RWPE2 (cell line): ENCODE data around the gene NKX2-1.
A peak's percentile ranks its signal among the peaks of the same experiment; 100 is the strongest.

ENCODE experiments used
- ATAC-seq: fragments of 200-7000 bp; cut with Tn5 transposase; 3 replicates; pipeline ENCODE4 v1.9.1; 2021; ENCODE audit warnings: low read depth
- DNase-seq: peaks from one replicate; pipeline ENCODE4 v3.0.0-alpha.2; 2020; ENCODE audit warnings: low spot score
- H3K27ac ChIP-seq: fragments of 450-650 bp; 2 replicates; pipeline ENCODE4 v1.5.1; 2017; ENCODE audit warnings: mild to moderate bottlenecking; ENCODE audit not compliant: poor library complexity, severe bottlenecking
- H3K27me3 ChIP-seq: fragments of 250-450 bp; sonication (Bioruptor Pico); 2 replicates; pipeline ENCODE4 v1.5.1; 2021; ENCODE audit warnings: mild to moderate bottlenecking, moderate library complexity; ENCODE audit not compliant: insufficient read depth, poor library complexity, severe bottlenecking
- H3K36me3 ChIP-seq: fragments of 250-450 bp; sonication (Bioruptor Pico); 2 replicates; pipeline ENCODE4 v1.5.1; 2020; ENCODE audit warnings: low read depth, mild to moderate bottlenecking, moderate library complexity
- H3K4me1 ChIP-seq: fragments of 250-450 bp; sonication (Bioruptor Pico); 2 replicates; pipeline ENCODE4 v1.5.1; 2021; ENCODE audit warnings: mild to moderate bottlenecking, moderate library complexity; ENCODE audit not compliant: insufficient read depth, poor library complexity, severe bottlenecking
- H3K4me3 ChIP-seq: fragments of 250-450 bp; sonication (Bioruptor Pico); 2 replicates; pipeline ENCODE4 v1.5.1; 2021; ENCODE audit warnings: mild to moderate bottlenecking, moderate library complexity; ENCODE audit not compliant: severe bottlenecking
- H3K9me3 ChIP-seq: fragments of 250-450 bp; sonication (Bioruptor Pico); 2 replicates; pipeline ENCODE4 v1.5.1; 2021; ENCODE audit warnings: mild to moderate bottlenecking, moderate library complexity; ENCODE audit not compliant: severe bottlenecking
- TF ChIP-seq, protein P1 (sequence below): fragments of 450-650 bp; IDR thresholded peaks from one replicate; pipeline ENCODE4 v1.5.1; 2017; ENCODE audit warnings: mild to moderate bottlenecking, moderate library complexity; ENCODE audit not compliant: poor library complexity, severe bottlenecking

NKX2-1 gene

DNA sequence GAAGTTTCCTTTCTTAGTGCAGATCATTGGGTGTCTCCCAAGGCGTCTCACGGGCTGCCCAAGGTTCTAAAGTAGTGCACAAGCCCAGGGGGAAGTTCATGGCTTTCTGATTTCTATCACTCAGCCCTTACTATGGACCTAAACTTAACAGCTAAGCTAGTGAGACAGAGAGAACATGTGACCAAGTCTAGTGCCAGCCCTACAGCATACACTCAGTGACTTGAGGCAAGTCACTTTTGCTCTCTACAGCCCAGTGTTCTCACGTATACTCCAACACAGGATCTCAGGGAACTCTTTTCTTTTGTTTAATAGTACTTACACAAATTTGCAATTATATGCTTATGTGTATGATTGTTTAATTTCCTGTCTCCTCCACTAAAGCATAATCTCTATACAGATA, 48.6 kb downstream of the NKX2-1 start:
- H3K27me3 ChIP-seq = peaks cover 33% of the 10 kb centered on the region
- H3K4me1 ChIP-seq = no peaks in the 10 kb centered on the region
- no peak overlapping the region for H3K27ac ChIP-seq
- ATAC-seq (no peak), DNase-seq (no peak)
- no peaks in the 10 kb centered on the region for H3K9me3 ChIP-seq
- H3K36me3 ChIP-seq = no peaks in the 10 kb centered on the region
- no peak overlapping the region for H3K4me3 ChIP-seq
- TF ChIP-seq, protein P1, sequence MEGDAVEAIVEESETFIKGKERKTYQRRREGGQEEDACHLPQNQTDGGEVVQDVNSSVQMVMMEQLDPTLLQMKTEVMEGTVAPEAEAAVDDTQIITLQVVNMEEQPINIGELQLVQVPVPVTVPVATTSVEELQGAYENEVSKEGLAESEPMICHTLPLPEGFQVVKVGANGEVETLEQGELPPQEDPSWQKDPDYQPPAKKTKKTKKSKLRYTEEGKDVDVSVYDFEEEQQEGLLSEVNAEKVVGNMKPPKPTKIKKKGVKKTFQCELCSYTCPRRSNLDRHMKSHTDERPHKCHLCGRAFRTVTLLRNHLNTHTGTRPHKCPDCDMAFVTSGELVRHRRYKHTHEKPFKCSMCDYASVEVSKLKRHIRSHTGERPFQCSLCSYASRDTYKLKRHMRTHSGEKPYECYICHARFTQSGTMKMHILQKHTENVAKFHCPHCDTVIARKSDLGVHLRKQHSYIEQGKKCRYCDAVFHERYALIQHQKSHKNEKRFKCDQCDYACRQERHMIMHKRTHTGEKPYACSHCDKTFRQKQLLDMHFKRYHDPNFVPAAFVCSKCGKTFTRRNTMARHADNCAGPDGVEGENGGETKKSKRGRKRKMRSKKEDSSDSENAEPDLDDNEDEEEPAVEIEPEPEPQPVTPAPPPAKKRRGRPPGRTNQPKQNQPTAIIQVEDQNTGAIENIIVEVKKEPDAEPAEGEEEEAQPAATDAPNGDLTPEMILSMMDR = no peak

DNA sequence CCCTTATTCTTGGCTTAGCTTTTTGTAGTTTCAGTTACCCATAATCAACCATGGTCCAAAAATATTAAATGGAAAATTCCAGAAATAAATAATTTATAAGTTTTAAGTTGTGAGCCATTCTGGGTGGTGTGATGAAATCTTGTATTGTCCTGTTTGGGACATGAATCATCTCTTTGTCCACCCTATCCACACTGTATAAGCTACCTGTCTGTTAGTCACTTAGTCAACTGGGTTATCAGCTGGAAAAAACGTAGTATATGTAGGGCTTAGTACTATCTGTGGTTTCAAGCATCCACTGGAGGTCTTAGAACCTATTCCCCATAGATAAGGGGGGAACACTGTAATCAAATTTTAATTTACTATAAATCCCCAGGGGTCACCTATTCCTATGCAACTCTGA, 52.7 kb downstream of the NKX2-1 start:
- TF ChIP-seq, protein P1 = no peak
- Histone ChIP-seq H3K4me3 (no peak overlapping the region), H3K9me3 (no peaks in the 10 kb centered on the region), H3K27me3 (peaks cover 53% of the 10 kb centered on the region), H3K4me1 (no peaks in the 10 kb centered on the region), H3K36me3 (no peaks in the 10 kb centered on the region), H3K27ac (no peak overlapping the region)
- ATAC-seq (peak; percentile 52; the same call in 1 of the 3 replicates), DNase-seq (no peak)
